ENCODE data around the gene HPCAL1. TPM values are rescaled to one million over a fixed set of nuclear protein-coding genes. Genes with fewer than 3 reads are reported as not detected.

The HPCAL1 gene
- total and polyA plus RNA-seq, 2 donors (not counting 3 experiments of a cell fraction or from before 2014, with no cell fraction given): 56.5 to 77.4 TPM

DNA sequence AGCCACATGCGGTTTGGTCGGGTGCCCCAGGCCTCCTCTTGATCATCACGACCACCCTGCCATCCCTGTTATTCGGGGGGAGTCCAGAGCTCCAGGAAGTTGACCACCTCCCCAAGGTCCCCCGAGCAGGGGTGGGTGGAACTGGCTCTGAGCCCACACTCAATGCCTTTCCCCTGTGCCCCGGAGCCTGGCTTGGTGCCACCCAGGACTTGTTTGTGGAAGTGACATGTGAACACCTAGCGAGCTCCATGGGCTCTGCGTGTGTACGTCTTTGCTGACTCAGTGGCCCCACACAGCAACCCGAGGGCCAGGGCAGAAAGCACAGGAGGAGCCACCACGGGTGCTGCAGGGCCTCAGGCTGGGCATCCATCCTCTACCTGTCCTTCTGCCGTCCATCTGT is 112.9 kb downstream of the HPCAL1 start:
- no peaks in the 10 kb centered on the region for H3K9me1 ChIP-seq (replicated peaks; ENCODE audit: control insufficient read depth, extremely low read depth, insufficient read depth, low read length)
- H2AFZ ChIP-seq (ENCODE audit: low read depth, low read length): no peak overlapping the region
- intact Hi-C loops (cut with micrococcal nuclease) (no loop called here), dilution Hi-C loops (cut with MboI; ENCODE audit: extremely low pct_ligation_motif_present, low sequenced_read_pairs) (no loop called here)
- no peaks in the 10 kb centered on the region for H3K36me3 ChIP-seq (ENCODE audit: control insufficient read depth in 2 of 2, extremely low read depth in 1 of 2, insufficient read depth in 2 of 2, low read length in 2 of 2)
- no peak for TF ChIP-seq MYC (IDR thresholded peaks at IDR 0.05; ENCODE audit: low read depth, low read length)
- TF ChIP-seq, protein P1, sequence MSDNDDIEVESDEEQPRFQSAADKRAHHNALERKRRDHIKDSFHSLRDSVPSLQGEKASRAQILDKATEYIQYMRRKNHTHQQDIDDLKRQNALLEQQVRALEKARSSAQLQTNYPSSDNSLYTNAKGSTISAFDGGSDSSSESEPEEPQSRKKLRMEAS (IDR thresholded peaks at IDR 0.05; ENCODE audit: insufficient read depth, insufficient read length): no peak
- no peak for TF ChIP-seq POLR2AphosphoS5 (IDR thresholded peaks at IDR 0.05; ENCODE audit: insufficient read depth, low read depth, low read length)
- no peak for TF ChIP-seq EZH2 (IDR thresholded peaks at IDR 0.05; ENCODE audit: borderline replicate concordance, low read depth, low read length, severe bottlenecking)
- TF ChIP-seq POLR2A (IDR thresholded peaks at IDR 0.05; ENCODE audit: low read depth, low read length): no peak
- no peak for TF ChIP-seq GATA2 (IDR thresholded peaks at IDR 0.05; ENCODE audit: insufficient read depth, insufficient read length, low read depth, low read length)
- no peak overlapping the region for H3K4me3 ChIP-seq (replicated peaks in 1 of 3; ENCODE audit: insufficient read depth in 1 of 3, low read depth in 1 of 3, low read length in 3 of 3)
- no peaks in the 10 kb centered on the region for H3K79me2 ChIP-seq (ENCODE audit: control insufficient read depth, insufficient read depth, low read length)
- H4K20me1 ChIP-seq (replicated peaks; ENCODE audit: control insufficient read depth, extremely low read depth, insufficient read depth, low read length): no peaks in the 10 kb centered on the region
- H3K27me3 ChIP-seq (ENCODE audit: control insufficient read depth in 2 of 2, insufficient read depth in 2 of 2, low read length in 2 of 2): no peaks in the 10 kb centered on the region
- no peak overlapping the region for H3K27ac ChIP-seq (ENCODE audit: insufficient read depth, low read depth, low read length)
- no peak overlapping the region for H3K4me2 ChIP-seq (ENCODE audit: insufficient read depth, low read length)
- no peak for DNase-seq (ENCODE audit: low read depth, low spot score)
- no TSS peak for BruUV-seq (replicated peaks)
- ChIA-PET CTCF (interaction anchor here (1.0 kb wide), 1 partner anchor 17 kb away, joined by 3 read pairs; no protein-coding TSS in a partner anchor), POLR2A (interaction anchor here (0.5 kb wide), 1 partner anchor 424 kb away, joined by 3 read pairs; no protein-coding TSS in a partner anchor)
- no peak overlapping the region for H3K9ac ChIP-seq (replicated peaks; ENCODE audit: extremely low read depth, insufficient read depth, low read length)
- H3K4me1 ChIP-seq (ENCODE audit: control insufficient read depth, extremely low read depth, insufficient read depth, low read length): no peaks in the 10 kb centered on the region
- no peak for FAIRE-seq
- H3K9me3 ChIP-seq (replicated peaks; ENCODE audit: control insufficient read depth, insufficient read depth, low read length): no peaks in the 10 kb centered on the region

DNA sequence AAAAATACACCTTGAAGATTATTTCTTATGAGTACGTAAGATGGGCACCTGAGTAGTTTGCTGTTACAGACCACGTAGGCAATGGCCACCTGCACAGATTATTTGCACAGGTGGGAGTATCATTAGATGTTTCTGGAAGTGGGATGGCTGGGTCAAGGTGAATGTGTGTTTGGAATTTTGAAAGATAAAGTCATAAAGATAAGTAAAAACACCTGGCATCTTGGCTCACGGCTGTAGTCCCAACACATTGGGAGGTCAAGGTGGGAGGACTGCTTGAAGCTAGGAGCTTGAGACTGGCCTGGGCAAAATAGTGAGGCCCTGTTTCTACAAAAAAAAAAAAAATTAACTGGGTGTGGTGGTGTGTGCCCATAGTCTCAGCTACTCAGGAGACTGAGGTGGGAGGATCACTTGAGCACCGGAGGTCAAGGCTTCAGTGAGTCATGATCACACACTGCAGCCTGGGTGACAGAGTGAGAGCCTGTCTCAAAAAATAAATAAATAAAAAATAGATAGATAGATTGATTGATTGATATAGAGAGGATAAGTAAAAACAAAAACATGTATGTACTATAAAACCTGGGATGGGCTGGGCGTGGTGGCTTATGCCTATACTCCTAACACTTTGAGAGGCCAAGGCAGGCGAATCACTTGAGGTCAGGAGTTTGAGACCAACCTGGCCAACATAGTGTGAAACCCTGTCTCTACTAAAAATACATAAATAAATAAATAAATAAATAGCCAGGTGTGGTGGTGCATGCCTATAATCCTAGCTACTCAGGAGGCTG is 115.0 kb downstream of the HPCAL1 start:
- Histone ChIP-seq H3K79me2 (ENCODE audit: control insufficient read depth, insufficient read depth, low read length) (no peaks in the 10 kb centered on the region), H3K4me3 (replicated peaks in 1 of 3; ENCODE audit: insufficient read depth in 1 of 3, low read depth in 1 of 3, low read length in 3 of 3) (no peak overlapping the region), H2AFZ (ENCODE audit: low read depth, low read length) (no peak overlapping the region), H3K27me3 (ENCODE audit: control insufficient read depth in 2 of 2, insufficient read depth in 2 of 2, low read length in 2 of 2) (no peaks in the 10 kb centered on the region), H3K4me1 (ENCODE audit: control insufficient read depth, extremely low read depth, insufficient read depth, low read length) (no peaks in the 10 kb centered on the region), H3K9me1 (replicated peaks; ENCODE audit: control insufficient read depth, extremely low read depth, insufficient read depth, low read length) (no peaks in the 10 kb centered on the region), H3K27ac (ENCODE audit: insufficient read depth, low read depth, low read length) (no peak overlapping the region), H4K20me1 (replicated peaks; ENCODE audit: control insufficient read depth, extremely low read depth, insufficient read depth, low read length) (no peaks in the 10 kb centered on the region), H3K36me3 (ENCODE audit: control insufficient read depth in 2 of 2, extremely low read depth in 1 of 2, insufficient read depth in 2 of 2, low read length in 2 of 2) (no peaks in the 10 kb centered on the region), H3K4me2 (ENCODE audit: insufficient read depth, low read length) (no peak overlapping the region), H3K9me3 (replicated peaks; ENCODE audit: control insufficient read depth, insufficient read depth, low read length) (no peaks in the 10 kb centered on the region), H3K9ac (replicated peaks; ENCODE audit: extremely low read depth, insufficient read depth, low read length) (no peak overlapping the region)
- no peak for DNase-seq (ENCODE audit: low read depth, low spot score)
- BruUV-seq (replicated peaks): no TSS peak
- intact Hi-C loops (cut with micrococcal nuclease) (no loop called here), dilution Hi-C loops (cut with MboI; ENCODE audit: extremely low pct_ligation_motif_present, low sequenced_read_pairs) (no loop called here)
- FAIRE-seq: no peak
- TF ChIP-seq MYC (IDR thresholded peaks at IDR 0.05; ENCODE audit: low read depth, low read length): no peak
- TF ChIP-seq, protein P2, sequence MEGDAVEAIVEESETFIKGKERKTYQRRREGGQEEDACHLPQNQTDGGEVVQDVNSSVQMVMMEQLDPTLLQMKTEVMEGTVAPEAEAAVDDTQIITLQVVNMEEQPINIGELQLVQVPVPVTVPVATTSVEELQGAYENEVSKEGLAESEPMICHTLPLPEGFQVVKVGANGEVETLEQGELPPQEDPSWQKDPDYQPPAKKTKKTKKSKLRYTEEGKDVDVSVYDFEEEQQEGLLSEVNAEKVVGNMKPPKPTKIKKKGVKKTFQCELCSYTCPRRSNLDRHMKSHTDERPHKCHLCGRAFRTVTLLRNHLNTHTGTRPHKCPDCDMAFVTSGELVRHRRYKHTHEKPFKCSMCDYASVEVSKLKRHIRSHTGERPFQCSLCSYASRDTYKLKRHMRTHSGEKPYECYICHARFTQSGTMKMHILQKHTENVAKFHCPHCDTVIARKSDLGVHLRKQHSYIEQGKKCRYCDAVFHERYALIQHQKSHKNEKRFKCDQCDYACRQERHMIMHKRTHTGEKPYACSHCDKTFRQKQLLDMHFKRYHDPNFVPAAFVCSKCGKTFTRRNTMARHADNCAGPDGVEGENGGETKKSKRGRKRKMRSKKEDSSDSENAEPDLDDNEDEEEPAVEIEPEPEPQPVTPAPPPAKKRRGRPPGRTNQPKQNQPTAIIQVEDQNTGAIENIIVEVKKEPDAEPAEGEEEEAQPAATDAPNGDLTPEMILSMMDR (IDR thresholded peaks at IDR 0.05; ENCODE audit: extremely low read depth in 1 of 2, insufficient read depth in 1 of 2, low read depth in 1 of 2, low read length in 2 of 2): no peak
- TF ChIP-seq POLR2A (IDR thresholded peaks at IDR 0.05; ENCODE audit: low read depth, low read length): no peak
- no peak for TF ChIP-seq POLR2AphosphoS5 (IDR thresholded peaks at IDR 0.05; ENCODE audit: insufficient read depth, low read depth, low read length)
- TF ChIP-seq FOS (IDR thresholded peaks at IDR 0.05; ENCODE audit: borderline replicate concordance, insufficient read depth, low read length): no peak
- TF ChIP-seq JUN (IDR thresholded peaks at IDR 0.05; ENCODE audit: borderline replicate concordance, insufficient read depth, insufficient read length, low read depth): no peak
- TF ChIP-seq, protein P1 (IDR thresholded peaks at IDR 0.05; ENCODE audit: insufficient read depth, insufficient read length): no peak
- no peak for TF ChIP-seq GATA2 (IDR thresholded peaks at IDR 0.05; ENCODE audit: insufficient read depth, insufficient read length, low read depth, low read length)
- no peak for TF ChIP-seq EZH2 (IDR thresholded peaks at IDR 0.05; ENCODE audit: borderline replicate concordance, low read depth, low read length, severe bottlenecking)
- CTCF ChIA-PET: interaction anchor here (1.4 to 1.8 kb wide), 4 partner anchors 9 to 294 kb away, joined by 4 to 9 read pairs (median 6); no protein-coding TSS in a partner anchor
- POLR2A ChIA-PET: no interaction called here

All from endothelial cell of umbilical vein (primary cell).